COLO829 (cell line): ENCODE results near the gene TNFRSF8.

Source experiments
- DNase-seq: peaks from one replicate; pipeline ENCODE4 v3.0.0; 2012; ENCODE audit warnings: low spot score

The TNFRSF8 gene

GRCh38 chr1:12121212-12122003 lies 58.3 kb downstream of the TNFRSF8 start:
- DNase-seq = no peak

GRCh38 chr1:12123172-12123571 lies 60.1 kb downstream of the TNFRSF8 start:
- DNase-seq = no peak

GRCh38 chr1:12124693-12125421 lies 61.8 kb downstream of the TNFRSF8 start:
- no peak for DNase-seq

DNA sequence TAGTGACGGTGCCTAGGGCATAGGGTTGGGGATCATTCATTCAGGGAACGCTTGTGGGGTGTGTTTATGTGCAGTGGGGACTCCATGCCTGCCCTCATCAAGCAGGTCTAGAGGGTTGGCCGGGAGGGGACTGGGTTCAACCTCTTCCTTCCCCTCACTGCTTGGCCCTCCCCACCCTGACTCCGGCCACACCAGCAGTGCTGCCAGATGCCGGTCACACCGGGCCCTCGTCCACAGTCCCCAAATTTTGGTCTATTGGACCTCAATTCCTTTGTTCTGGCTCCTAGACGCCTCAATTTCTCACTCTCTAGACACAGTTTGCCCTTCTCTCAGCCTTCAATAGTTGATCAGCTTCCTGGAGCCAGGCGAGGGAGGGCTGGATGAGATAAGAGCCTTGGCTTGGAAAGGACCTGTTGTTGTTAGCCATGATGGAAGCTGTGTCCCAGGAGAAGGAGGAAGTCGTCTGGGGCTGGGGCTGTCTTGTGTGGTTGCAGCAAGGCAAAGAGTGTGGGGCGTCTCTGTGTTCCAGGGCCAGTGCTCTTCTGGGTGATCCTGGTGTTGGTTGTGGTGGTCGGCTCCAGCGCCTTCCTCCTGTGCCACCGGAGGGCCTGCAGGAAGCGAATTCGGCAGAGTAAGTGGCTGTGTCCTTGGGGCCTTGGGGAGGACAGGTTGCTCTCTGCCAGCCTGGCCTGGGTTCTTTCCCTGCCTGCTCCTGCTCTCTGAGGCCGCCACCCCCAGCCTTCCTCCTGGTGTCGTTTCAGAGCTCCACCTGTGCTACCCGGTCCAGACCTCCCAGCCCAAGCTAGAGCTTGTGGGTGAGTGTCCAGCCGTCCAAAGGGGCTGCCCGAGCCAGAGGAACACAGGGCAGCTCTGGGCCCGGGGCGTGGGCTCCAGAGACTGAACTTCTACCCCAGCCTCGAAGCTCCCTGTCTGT lies 62.6 kb downstream of the TNFRSF8 start:
- DNase-seq = no peak

DNA sequence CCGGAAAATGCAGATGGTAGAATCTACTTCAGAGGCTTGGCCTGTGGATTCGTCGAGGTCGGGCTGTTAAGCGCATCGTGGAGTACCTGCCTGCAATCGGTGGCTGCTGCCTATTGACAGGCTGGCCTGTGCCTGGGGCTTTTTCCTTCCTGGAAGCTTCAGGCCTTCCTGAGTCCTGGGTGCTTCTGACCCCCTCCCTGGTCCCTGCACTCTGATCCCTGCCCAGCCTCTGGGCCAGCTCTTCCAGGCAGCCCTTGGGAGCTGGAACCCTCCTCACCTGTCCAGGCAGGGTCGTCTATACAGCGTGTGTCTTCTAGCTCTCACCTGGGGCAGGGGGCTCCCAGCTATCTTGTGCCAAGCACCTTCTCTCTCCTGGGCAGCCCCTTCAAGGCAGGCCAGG lies 63.7 kb downstream of the TNFRSF8 start:
- DNase-seq = no peak

GRCh38 chr1:12127206-12127810 lies 64.2 kb downstream of the TNFRSF8 start:
- DNase-seq = no peak

- DNase-seq = no peak
These were observed 65.0 kb downstream of the TNFRSF8 start for GRCh38 chr1:12128120-12128519.

- no peak for DNase-seq
These were observed 66.5 kb downstream of the TNFRSF8 start for GRCh38 chr1:12129624-12130023.

GRCh38 chr1:12130466-12131130 lies 67.5 kb downstream of the TNFRSF8 start:
- DNase-seq = no peak

- DNase-seq = no peak
These were observed 69.0 kb downstream of the TNFRSF8 start for GRCh38 chr1:12132078-12132477.

DNA sequence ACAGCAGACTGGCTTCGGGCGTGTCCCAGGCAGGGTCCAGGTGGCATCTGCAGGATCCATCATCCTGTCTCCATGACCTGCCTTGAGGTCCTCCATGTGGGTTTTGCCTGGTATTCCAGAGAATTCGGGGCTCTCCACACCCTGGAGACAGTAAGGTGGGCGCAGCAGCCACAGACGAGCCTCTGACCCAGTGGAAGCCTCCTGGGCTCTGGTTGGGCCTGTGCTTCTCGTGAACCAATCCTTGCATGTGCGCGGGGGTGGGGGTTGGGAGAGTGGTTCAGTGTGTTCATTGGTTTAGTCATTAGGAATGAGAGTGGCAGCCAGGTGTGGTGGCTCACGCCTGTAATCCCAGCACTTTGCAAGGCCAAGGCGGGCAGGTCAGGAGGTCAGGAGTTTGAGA lies 71.6 kb downstream of the TNFRSF8 start:
- no peak for DNase-seq

DNA sequence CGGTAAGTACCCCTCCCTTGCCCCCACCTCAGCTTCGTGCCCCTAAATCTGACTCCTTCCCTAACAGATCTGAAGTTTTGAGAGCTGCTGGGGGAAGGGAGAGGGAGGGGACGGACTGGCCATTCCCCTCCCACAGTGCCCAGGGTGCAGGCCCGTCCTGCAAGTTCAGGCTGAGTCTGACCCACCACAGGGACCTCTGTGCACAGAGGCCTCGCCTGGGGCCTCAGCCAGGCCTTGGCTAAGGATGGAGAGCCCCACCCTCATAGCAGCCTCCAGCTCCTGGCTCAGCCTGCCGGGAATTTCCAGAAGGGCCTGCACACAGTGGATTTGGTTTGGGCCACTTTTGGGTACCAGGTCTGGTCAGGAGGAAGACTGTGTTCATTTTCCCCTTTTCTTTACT lies 72.5 kb downstream of the TNFRSF8 start:
- no peak for DNase-seq

GRCh38 chr1:12136916-12137610 lies 74.0 kb downstream of the TNFRSF8 start:
- DNase-seq = no peak

- DNase-seq = no peak
These were observed 75.4 kb downstream of the TNFRSF8 start for GRCh38 chr1:12138196-12139168.

DNA sequence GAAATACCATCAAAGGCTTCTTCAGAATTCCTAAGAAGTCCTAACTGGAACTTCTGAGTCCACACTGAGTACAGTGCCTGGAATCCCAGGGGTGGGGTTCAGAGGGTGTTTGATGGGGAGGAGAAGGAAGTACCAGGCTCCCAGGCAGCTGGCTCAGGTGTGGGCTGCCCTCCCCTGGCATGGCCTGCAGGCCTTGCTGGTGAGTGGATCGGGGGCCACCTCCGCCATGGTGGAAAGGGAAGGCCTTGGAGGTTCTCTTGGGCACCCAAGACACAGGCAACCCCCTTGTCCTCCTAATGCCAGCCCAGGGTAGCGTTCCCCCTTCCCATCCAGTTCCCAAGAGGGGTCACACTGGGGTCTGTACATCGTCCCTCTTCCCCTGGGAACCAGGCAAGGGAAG lies 76.9 kb downstream of the TNFRSF8 start:
- DNase-seq = no peak

- no peak for DNase-seq
These were observed 77.5 kb downstream of the TNFRSF8 start for GRCh38 chr1:12140515-12141162.

GRCh38 chr1:12141163-12141850 lies 78.2 kb downstream of the TNFRSF8 start:
- DNase-seq = no peak

DNA sequence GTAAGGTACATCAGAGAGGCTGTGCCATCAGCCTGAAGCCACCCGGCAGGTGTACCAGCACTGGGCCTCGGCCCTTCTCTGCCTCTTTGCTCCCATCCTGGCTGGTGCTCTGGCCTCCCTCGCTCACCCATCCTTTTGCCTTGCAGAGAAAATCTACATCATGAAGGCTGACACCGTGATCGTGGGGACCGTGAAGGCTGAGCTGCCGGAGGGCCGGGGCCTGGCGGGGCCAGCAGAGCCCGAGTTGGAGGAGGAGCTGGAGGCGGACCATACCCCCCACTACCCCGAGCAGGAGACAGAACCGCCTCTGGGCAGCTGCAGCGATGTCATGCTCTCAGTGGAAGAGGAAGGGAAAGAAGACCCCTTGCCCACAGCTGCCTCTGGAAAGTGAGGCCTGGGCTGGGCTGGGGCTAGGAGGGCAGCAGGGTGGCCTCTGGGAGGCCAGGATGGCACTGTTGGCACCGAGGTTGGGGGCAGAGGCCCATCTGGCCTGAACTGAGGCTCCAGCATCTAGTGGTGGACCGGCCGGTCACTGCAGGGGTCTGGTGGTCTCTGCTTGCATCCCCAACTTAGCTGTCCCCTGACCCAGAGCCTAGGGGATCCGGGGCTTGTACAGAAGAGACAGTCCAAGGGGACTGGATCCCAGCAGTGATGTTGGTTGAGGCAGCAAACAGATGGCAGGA lies 79.2 kb downstream of the TNFRSF8 start:
- DNase-seq = no peak
